ENCODE results near the gene TNFAIP8. TPM values are rescaled to one million over a fixed set of nuclear protein-coding genes. Genes with fewer than 3 reads are reported as not detected.
A peak's percentile ranks its signal among the peaks of the same experiment; 100 is the strongest.

The TNFAIP8 gene
- total RNA-seq, 1 donor from 2014 or later: 40.6 TPM

DNA sequence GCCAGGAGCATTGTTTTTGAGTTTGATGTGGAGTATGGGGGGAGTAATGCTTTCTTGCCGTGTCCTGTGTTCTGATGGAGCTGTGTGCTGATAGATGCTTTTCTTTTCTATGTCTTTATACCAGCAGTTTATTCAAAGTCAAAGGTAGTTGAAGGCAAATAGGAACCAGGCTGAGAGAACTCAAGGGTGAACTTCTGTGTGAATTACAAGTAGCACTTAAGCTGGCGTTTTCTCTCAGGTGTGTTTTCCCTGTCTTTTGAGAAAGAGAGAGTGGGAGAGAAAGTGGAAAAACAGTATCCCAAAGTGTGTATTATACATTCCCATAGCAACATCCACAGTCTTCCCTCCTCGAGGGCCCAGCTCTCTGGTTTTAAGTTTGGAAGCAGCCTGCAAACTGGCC, 1.5 kb downstream of the TNFAIP8 start:
- H3F3A ChIP-seq (ENCODE audit: low read depth): peaks cover 22% of the 10 kb centered on the region
- no peak overlapping the region for H3K4me3 ChIP-seq
- H4K20me1 ChIP-seq (ENCODE audit: low read depth): peaks cover 25% of the 10 kb centered on the region
- peaks cover 28% of the 10 kb centered on the region for H3K4me1 Mint-ChIP-seq
- peaks cover 43% of the 10 kb centered on the region for H3K27me3 ChIP-seq
- TF ChIP-seq, protein P1, sequence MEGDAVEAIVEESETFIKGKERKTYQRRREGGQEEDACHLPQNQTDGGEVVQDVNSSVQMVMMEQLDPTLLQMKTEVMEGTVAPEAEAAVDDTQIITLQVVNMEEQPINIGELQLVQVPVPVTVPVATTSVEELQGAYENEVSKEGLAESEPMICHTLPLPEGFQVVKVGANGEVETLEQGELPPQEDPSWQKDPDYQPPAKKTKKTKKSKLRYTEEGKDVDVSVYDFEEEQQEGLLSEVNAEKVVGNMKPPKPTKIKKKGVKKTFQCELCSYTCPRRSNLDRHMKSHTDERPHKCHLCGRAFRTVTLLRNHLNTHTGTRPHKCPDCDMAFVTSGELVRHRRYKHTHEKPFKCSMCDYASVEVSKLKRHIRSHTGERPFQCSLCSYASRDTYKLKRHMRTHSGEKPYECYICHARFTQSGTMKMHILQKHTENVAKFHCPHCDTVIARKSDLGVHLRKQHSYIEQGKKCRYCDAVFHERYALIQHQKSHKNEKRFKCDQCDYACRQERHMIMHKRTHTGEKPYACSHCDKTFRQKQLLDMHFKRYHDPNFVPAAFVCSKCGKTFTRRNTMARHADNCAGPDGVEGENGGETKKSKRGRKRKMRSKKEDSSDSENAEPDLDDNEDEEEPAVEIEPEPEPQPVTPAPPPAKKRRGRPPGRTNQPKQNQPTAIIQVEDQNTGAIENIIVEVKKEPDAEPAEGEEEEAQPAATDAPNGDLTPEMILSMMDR (IDR thresholded peaks at IDR 0.05): no peak
- TF ChIP-seq EZH2phosphoT487 (IDR thresholded peaks at IDR 0.05) (no peak), EZH2 (IDR thresholded peaks at IDR 0.05) (no peak)
- peak overlapping the region; percentile 88 for H3K4me3 Mint-ChIP-seq
- no peak for DNase-seq (ENCODE audit: low spot score)
- H3K27ac Mint-ChIP-seq: no peak overlapping the region
- H3K9me3 Mint-ChIP-seq: no peaks in the 10 kb centered on the region
- H3K79me2 ChIP-seq (ENCODE audit: low read depth): no peaks in the 10 kb centered on the region
- H2AFZ ChIP-seq (replicated peaks): no peak overlapping the region
- no peaks in the 10 kb centered on the region for H3K9me3 ChIP-seq (ENCODE audit: low read depth)
- H3K36me3 Mint-ChIP-seq: no peaks in the 10 kb centered on the region
- no peak overlapping the region for H3K4me2 ChIP-seq
- peaks cover 8% of the 10 kb centered on the region for H3K4me1 ChIP-seq
- H3K27me3 Mint-ChIP-seq (ENCODE audit: insufficient read depth, low read depth): peaks cover 12% of the 10 kb centered on the region
- no peak overlapping the region for H3K9ac ChIP-seq
- H3K27ac ChIP-seq: no peak overlapping the region
- H3K36me3 ChIP-seq: no peaks in the 10 kb centered on the region

DNA sequence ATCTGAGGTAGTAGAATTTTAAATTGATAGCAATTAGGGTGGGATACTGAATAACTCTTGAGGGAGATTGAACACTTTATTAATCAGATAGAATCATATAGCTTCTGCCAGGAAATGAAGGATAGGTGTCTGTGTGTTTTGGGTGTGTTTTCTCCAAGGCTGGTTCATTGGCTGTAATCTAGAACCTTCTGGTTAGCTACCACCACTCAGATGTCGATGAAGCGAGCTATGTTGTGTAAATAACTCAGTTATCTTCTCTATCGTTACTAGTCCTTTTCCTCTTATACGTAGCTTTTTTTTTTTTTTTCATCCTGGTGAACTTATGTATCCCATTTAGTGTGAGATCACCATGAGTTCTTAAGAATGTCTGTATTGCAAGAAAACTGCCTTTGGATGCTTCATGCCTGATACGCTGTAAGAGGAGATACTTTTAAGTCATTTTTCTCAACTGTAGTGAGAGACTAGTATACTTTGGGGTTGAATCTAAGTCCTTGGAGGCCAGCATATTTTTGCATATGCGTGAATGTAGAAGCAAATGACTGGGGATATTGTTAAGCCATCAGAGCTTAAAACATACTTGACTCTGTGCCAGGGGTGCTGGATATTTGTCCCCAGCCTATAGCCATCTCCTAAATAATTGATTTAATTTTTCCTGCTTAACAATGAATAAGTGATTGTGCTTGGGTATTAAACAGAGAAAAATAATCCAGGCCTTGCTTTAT, 2.1 kb downstream of the TNFAIP8 start:
- H3K9me3 Mint-ChIP-seq: no peaks in the 10 kb centered on the region
- H3K36me3 Mint-ChIP-seq: no peaks in the 10 kb centered on the region
- peaks cover 28% of the 10 kb centered on the region for H3K4me1 Mint-ChIP-seq
- no peak overlapping the region for H3K4me2 ChIP-seq
- H3K27me3 Mint-ChIP-seq (ENCODE audit: insufficient read depth, low read depth): peaks cover 12% of the 10 kb centered on the region
- TF ChIP-seq, protein P1 (IDR thresholded peaks at IDR 0.05): no peak
- TF ChIP-seq EZH2phosphoT487 (IDR thresholded peaks at IDR 0.05) (no peak), EZH2 (IDR thresholded peaks at IDR 0.05) (no peak)
- H3F3A ChIP-seq (ENCODE audit: low read depth): peaks cover 22% of the 10 kb centered on the region
- H3K27me3 ChIP-seq: peaks cover 43% of the 10 kb centered on the region
- H3K27ac ChIP-seq: no peak overlapping the region
- no peak for DNase-seq (ENCODE audit: low spot score)
- peaks cover 25% of the 10 kb centered on the region for H4K20me1 ChIP-seq (ENCODE audit: low read depth)
- no peaks in the 10 kb centered on the region for H3K9me3 ChIP-seq (ENCODE audit: low read depth)
- H3K4me1 ChIP-seq: peaks cover 8% of the 10 kb centered on the region
- no peak overlapping the region for H3K9ac ChIP-seq
- no peak overlapping the region for H3K4me3 ChIP-seq
- no peak overlapping the region for H3K4me3 Mint-ChIP-seq
- no peak overlapping the region for H2AFZ ChIP-seq (replicated peaks)
- H3K36me3 ChIP-seq: no peaks in the 10 kb centered on the region
- H3K27ac Mint-ChIP-seq: no peak overlapping the region
- no peaks in the 10 kb centered on the region for H3K79me2 ChIP-seq (ENCODE audit: low read depth)

DNA sequence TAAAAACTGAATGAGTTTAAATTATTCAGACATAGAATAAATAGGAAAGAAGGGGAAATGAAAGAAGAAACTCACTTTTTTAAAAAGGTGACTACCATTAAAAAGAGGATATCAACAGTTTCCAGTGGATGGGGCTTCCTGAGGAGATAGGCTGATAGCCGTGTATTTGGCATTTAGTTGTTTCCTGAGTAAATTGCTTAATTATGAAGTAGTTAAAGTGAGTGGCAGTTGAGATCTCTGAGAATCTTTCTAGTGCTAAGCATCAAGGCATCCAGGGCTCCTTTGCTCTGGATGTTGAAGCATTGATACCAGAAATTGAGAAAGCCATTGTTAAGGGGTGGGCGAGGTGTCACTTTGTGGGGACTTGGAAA, 2.7 kb downstream of the TNFAIP8 start:
- Histone ChIP-seq H3K9ac (no peak overlapping the region), H3K4me3 (no peak overlapping the region), H2AFZ (replicated peaks) (no peak overlapping the region), H3K4me2 (no peak overlapping the region), H3K9me3 (ENCODE audit: low read depth) (no peaks in the 10 kb centered on the region), H3K4me1 (peaks cover 8% of the 10 kb centered on the region), H3K27me3 (peaks cover 40% of the 10 kb centered on the region), H3K79me2 (ENCODE audit: low read depth) (no peaks in the 10 kb centered on the region), H3F3A (ENCODE audit: low read depth) (peaks cover 22% of the 10 kb centered on the region), H3K27ac (no peak overlapping the region), H4K20me1 (ENCODE audit: low read depth) (peaks cover 25% of the 10 kb centered on the region), H3K36me3 (no peaks in the 10 kb centered on the region)
- no peak for DNase-seq (ENCODE audit: low spot score)
- peaks cover 28% of the 10 kb centered on the region for H3K4me1 Mint-ChIP-seq
- no peaks in the 10 kb centered on the region for H3K36me3 Mint-ChIP-seq
- H3K9me3 Mint-ChIP-seq: no peaks in the 10 kb centered on the region
- no peak overlapping the region for H3K27ac Mint-ChIP-seq
- H3K4me3 Mint-ChIP-seq: no peak overlapping the region
- peaks cover 12% of the 10 kb centered on the region for H3K27me3 Mint-ChIP-seq (ENCODE audit: insufficient read depth, low read depth)
- TF ChIP-seq EZH2 (IDR thresholded peaks at IDR 0.05) (no peak), EZH2phosphoT487 (IDR thresholded peaks at IDR 0.05) (no peak)
- TF ChIP-seq, protein P1 (IDR thresholded peaks at IDR 0.05): no peak

All from neural progenitor cell (in vitro differentiated cells).